ENCODE data around the gene SCRN1.
A peak's percentile ranks its signal among the peaks of the same experiment; 100 is the strongest.
"Not testable (repeated sequence)": the region's sequence is repeated elsewhere in the genome, so short reads cannot be mapped to it uniquely, and the experiment has no call there.

Gene SCRN1

GRCh38 chr7:29924006-29924405 is 65.6 kb downstream of the SCRN1 start:
- no peak for DNase-seq

DNA sequence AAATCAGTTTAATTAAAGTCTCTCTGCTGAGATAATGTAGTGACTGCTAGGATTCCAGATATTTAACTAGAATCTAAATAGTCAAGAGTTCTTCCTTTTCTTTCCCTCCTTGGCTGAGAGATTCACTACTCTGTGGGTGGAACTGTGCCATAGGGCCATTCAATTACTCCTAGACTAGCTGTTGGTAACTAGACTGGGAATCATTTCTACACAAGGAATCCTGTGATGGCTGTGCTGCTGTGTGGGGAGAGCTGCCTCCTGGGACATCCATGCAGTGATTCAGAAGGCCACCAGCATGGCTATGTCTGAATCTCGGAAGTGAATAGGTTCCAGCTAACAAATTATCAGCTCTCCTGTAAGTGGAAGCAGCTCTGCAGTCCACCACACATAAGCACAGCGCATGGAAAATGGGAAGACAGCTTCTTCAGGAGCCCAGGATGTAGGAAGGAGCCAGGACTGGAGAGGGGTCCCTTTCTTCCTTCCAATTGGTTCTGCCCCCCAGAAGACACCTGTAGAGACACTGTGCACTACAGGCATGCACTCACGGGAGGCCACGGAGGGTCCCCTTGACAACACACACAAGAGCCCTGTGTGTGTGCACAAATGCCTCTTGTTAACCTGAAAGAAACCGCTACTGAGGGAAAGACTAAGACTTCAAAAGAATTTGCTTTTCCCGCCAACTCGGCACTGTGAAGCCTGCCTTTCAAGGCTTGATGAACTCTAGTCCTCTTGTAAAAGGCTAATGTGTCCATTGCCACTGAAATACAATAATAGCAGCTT is 66.5 kb downstream of the SCRN1 start:
- no peak for DNase-seq

DNA sequence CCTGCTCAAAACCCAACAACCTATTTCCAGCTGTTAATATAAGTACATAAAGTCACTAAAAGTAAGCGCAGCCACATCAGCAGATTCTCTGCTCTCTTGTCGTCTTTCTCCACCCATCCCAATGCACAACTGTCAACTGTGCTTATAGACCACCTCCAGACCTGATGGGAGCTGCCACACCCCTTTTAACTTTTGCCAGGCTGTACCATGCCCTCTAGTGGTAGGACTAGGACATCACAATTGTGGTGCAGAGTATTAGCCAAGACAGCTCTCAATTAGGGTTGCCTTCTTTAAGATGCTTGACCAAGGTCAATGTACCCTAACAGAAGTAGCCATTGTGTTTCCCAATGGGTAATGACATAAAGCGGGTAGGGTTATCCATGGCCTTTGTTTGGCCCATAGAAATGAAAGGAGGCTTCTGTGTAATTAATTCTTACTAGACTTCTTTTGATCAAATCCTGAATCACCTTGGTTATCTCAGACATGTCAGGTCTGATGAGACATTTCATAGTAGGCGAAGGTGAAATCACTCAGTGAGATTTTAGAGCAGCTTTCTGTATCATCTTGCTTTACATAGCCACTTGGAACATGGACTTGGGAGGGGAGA is 68.1 kb downstream of the SCRN1 start:
- DNase-seq, result peak; percentile 71

- DNase-seq, result no peak
Observed at GRCh38 chr7:29920491-29920890, 69.1 kb downstream of the SCRN1 start.

- DNase-seq, result no peak
Observed at GRCh38 chr7:29919790-29920189, 69.8 kb downstream of the SCRN1 start.

- DNase-seq, result no peak
Observed at GRCh38 chr7:29918850-29919249, 70.8 kb downstream of the SCRN1 start.

GRCh38 chr7:29917641-29918040 is 72.0 kb downstream of the SCRN1 start:
- DNase-seq, result no peak

- DNase-seq, result no peak
Observed at GRCh38 chr7:29915481-29916215, 74.0 kb downstream of the SCRN1 start.

DNA sequence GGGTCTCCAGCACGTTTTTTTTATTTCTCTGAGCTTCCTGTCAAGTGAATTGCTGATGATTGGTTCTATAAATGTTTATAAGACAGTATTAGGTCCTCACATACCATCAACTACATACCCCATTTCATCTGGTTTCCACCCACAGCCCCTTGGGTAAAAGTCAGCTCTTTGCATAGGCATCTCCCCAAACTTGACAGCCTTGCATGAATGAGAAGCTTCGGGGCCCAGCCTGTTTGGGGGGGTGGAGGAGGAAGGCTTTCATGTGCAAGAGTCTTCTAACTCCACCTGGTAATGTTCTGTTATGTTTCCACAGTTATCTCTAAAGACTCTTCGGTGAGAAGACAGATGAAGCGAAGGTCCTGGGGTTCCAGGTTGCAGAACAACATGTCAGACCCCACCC is 75.4 kb downstream of the SCRN1 start:
- DNase-seq, result no peak

DNA sequence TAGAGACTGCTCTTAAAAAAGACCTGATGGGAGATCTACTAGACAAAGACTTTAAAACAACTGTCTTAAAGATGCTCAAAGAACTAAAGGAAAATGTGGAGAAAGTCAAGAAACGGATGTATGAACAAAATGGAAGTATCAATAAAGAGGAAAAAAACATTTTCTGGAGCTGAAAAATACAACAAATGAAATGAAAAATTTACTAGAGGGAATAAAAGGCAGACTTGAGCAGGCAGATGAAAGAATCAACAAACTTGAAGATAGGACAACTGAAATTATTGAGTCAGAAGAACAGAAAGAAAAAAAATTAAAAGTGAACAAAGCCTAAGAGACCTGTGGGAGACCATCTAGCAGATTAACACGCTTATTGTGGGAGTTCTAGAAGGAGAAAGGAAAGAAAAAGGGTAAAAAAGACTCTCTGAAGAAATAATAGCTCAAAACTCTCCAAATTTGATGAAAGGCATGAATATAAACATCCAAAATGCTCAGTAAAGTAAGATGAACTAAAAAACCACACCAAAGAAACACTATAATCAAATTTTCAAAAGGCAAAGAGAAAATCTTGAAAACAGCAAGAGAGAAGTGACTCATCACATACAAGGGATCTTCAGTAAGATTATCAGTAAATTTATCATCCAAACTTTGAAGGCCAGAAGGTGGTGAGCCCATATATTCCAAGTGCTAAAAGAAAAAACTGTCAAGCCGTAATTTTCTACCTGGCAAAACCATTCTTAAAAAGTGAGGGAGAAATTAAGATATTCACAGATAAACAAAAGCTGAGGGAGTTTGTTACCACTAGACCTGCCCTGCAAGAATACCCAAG is 83.2 kb downstream of the SCRN1 start:
- DNase-seq, result no peak

GRCh38 chr7:29900745-29901144 is 88.9 kb downstream of the SCRN1 start:
- no peak for DNase-seq

- DNase-seq, result no peak
Observed at GRCh38 chr7:29898301-29898700, 91.3 kb downstream of the SCRN1 start.

DNA sequence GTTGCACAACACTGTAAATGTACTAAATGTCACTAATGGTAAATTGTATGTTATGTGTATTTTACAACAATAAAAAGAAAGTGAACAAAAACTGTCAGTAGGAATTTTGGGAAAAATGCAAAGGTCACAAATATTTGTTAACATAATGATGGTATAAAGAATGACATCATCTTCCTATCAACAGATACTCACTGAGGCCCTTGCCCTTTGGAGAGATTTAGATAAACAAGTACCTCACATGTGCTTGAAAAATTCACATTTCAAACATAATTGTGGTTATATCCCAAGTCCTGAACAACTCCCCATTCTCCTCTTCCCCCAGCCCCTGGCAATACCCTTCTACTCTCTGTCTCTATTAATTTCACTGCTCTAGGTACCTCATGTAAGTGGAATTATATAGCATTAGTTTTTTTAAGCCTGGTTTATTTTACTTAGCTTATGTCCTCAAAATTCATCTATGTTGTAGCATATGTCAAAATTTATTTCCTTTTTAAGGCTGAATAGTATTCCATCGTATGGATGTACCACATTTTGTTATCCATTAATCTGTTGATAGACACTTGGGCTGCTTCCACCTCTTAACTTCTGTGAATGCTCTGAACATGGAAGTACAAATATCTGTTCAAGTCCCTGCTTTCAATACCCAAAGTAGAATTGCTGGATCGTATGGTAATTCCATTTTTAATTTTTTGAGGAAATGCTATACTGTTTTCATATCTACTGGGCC is 92.8 kb downstream of the SCRN1 start:
- DNase-seq, result no peak

DNA sequence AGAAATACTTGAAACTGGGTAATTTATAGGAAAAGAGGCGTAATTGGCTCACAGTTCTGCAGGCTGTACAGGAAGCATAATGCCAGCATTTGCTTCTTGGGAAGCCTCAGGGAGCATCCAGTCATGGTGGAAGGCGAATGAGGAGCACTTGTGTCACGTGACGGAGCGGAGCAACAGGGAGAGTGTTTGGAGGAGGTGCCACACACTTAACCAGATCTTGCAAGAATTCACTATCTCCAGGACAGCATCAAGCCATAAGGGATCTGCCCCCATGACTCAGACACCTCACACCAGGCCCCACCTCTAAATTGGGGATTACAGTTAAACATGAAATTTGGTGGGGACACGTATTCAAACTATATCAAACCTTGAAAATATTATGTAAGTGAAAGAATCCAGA is 94.0 kb downstream of the SCRN1 start:
- no peak for DNase-seq

- peak; percentile 47 for DNase-seq
Observed at GRCh38 chr7:29894256-29894655, 95.3 kb downstream of the SCRN1 start.

- no peak for DNase-seq
Observed at GRCh38 chr7:29893351-29893965, 96.1 kb downstream of the SCRN1 start.

GRCh38 chr7:29892231-29892630 is 97.4 kb downstream of the SCRN1 start:
- no peak for DNase-seq

DNA sequence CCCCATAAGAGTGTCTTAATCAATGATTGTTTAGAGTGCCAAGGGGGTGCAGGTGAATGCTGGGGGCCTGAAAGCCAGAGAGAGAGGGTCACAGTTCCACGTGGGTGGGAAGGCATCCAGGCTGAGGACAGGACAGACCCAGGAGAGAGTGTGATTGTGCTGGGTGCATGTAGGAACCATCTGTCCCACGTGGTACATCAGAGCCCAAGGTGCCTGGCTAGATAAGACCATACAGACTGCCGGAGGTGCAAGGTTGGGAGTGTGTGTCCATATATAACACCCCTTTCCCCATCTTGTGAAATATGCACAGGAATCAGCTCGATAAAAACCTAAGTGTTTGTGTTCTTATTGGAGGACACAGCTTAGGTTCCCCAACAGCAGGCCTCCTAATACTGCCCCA is 97.8 kb downstream of the SCRN1 start:
- DNase-seq, result no peak

GRCh38 chr7:29890786-29891185 is 98.8 kb downstream of the SCRN1 start:
- not testable (repeated sequence) for DNase-seq

- no peak for DNase-seq
Observed at GRCh38 chr7:29890251-29890650, 99.3 kb downstream of the SCRN1 start.

GRCh38 chr7:29889288-29889687 is 100.3 kb downstream of the SCRN1 start:
- no peak for DNase-seq

DNA sequence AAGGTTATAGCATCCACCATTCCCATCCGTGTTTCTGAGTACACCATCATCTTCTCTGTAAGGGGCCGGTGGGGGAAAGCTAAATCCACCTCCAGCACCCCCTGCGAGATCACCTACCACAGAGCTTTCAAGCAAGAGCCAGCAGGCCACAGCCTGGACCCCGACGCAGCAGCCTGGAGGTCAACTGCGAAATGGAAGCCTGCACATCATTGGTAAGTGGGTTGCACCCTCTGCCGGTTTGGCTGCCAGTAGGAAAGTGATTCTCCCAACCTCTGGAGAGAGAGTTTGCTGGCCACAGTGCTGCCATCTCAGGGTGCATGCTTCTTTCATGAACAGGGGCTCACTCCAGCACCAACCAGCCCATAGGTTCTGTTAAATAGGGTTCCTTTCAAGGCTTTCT is 101.6 kb downstream of the SCRN1 start:
- no peak for DNase-seq
